ENCODE results near the gene CD6. TPM values are rescaled to one million over a fixed set of nuclear protein-coding genes. Genes with fewer than 3 reads are reported as not detected.

CD6 gene
- total RNA-seq, 1 donor from 2014 or later, result 12.0 TPM

GRCh38 chr11:60977224-60977623, 5.7 kb downstream of the CD6 start:
- H3K4me1 Mint-ChIP-seq, result peaks cover 20% of the 10 kb centered on the region
- no peak for ATAC-seq (ENCODE audit: low read depth)

GRCh38 chr11:60977836-60978235, 6.4 kb downstream of the CD6 start:
- no peaks in the 10 kb centered on the region for H3K27me3 Mint-ChIP-seq
- no peak overlapping the region for H3K4me3 Mint-ChIP-seq
- POLR2A ChIA-PET, result interaction anchor here (0.6 kb wide), 1 partner anchor 87 kb away, joined by 4 read pairs; no protein-coding TSS in a partner anchor
- DNase-seq, result no peak
- CTCF ChIA-PET, result interaction anchor here (0.8 to 0.9 kb wide), 2 partner anchors 9 to 62 kb away, joined by 3 read pairs; no protein-coding TSS in a partner anchor
- no peaks in the 10 kb centered on the region for H3K36me3 Mint-ChIP-seq (ENCODE audit: low read depth)
- H3K9me3 Mint-ChIP-seq, result no peaks in the 10 kb centered on the region
- H3K4me1 Mint-ChIP-seq, result peaks cover 15% of the 10 kb centered on the region
- ATAC-seq (ENCODE audit: low read depth), result no peak
- TF ChIP-seq CTCF (IDR thresholded peaks at IDR 0.05), result no peak
- no peak overlapping the region for H3K27ac Mint-ChIP-seq
- intact Hi-C loops (cut with micrococcal nuclease), result no loop called here

More at GRCh38 chr11:60977224-60977623, 5.7 kb downstream of the CD6 start:
- H3K27ac Mint-ChIP-seq, result no peak overlapping the region
- TF ChIP-seq CTCF (IDR thresholded peaks at IDR 0.05), result no peak
- no peak for DNase-seq
- H3K36me3 Mint-ChIP-seq (ENCODE audit: low read depth), result no peaks in the 10 kb centered on the region
- ChIA-PET POLR2A (interaction anchor here (0.6 kb wide), 1 partner anchor 88 kb away, joined by 4 read pairs; no protein-coding TSS in a partner anchor), CTCF (interaction anchor here (0.8 to 0.9 kb wide), 2 partner anchors 9 to 62 kb away, joined by 3 read pairs; no protein-coding TSS in a partner anchor)
- H3K27me3 Mint-ChIP-seq, result no peaks in the 10 kb centered on the region
- no peak overlapping the region for H3K4me3 Mint-ChIP-seq
- intact Hi-C loops (cut with micrococcal nuclease), result no loop called here
- no peaks in the 10 kb centered on the region for H3K9me3 Mint-ChIP-seq

- ATAC-seq (ENCODE audit: low read depth) (no peak), DNase-seq (no peak)
- TF ChIP-seq CTCF (IDR thresholded peaks at IDR 0.05), result no peak
- H3K36me3 Mint-ChIP-seq (ENCODE audit: low read depth), result no peaks in the 10 kb centered on the region
- ChIA-PET CTCF (no interaction called here), POLR2A (no interaction called here)
- intact Hi-C loops (cut with micrococcal nuclease), result no loop called here
- no peak overlapping the region for H3K27ac Mint-ChIP-seq
- H3K27me3 Mint-ChIP-seq, result no peaks in the 10 kb centered on the region
- peaks cover 18% of the 10 kb centered on the region for H3K4me1 Mint-ChIP-seq
- H3K9me3 Mint-ChIP-seq, result no peaks in the 10 kb centered on the region
- H3K4me3 Mint-ChIP-seq, result no peak overlapping the region
Measured at GRCh38 chr11:60978546-60979380, 7.3 kb downstream of the CD6 start.

- DNase-seq, result no peak
- H3K36me3 Mint-ChIP-seq (ENCODE audit: low read depth), result no peaks in the 10 kb centered on the region
- no peak overlapping the region for H3K27ac Mint-ChIP-seq
- H3K27me3 Mint-ChIP-seq, result no peaks in the 10 kb centered on the region
- no peak overlapping the region for H3K4me3 Mint-ChIP-seq
- CTCF ChIA-PET, result interaction anchor here (1.5 kb wide), 1 partner anchor 12 kb away, joined by 3 read pairs; no protein-coding TSS in a partner anchor
- POLR2A ChIA-PET, result no interaction called here
- no peak for ATAC-seq (ENCODE audit: low read depth)
- TF ChIP-seq CTCF (IDR thresholded peaks at IDR 0.05), result no peak
- H3K4me1 Mint-ChIP-seq, result peaks cover 40% of the 10 kb centered on the region
- intact Hi-C loops (cut with micrococcal nuclease), result no loop called here
- H3K9me3 Mint-ChIP-seq, result no peaks in the 10 kb centered on the region
Measured at GRCh38 chr11:60981515-60981914, 10.0 kb downstream of the CD6 start.

GRCh38 chr11:60982184-60982583, 10.7 kb downstream of the CD6 start:
- no peak for ATAC-seq (ENCODE audit: low read depth)
- H3K9me3 Mint-ChIP-seq, result no peaks in the 10 kb centered on the region
- H3K27me3 Mint-ChIP-seq, result no peaks in the 10 kb centered on the region
- ChIA-PET POLR2A (interaction anchor here (0.8 kb wide), 2 partner anchors 67 to 190 kb away, joined by 6 to 7 read pairs; no protein-coding TSS in a partner anchor), CTCF (interaction anchor here (1.5 kb wide), 1 partner anchor 13 kb away, joined by 3 read pairs; no protein-coding TSS in a partner anchor)
- H3K4me3 Mint-ChIP-seq, result no peak overlapping the region
- DNase-seq, result no peak
- no peaks in the 10 kb centered on the region for H3K36me3 Mint-ChIP-seq (ENCODE audit: low read depth)
- TF ChIP-seq CTCF (IDR thresholded peaks at IDR 0.05), result no peak
- no peak overlapping the region for H3K27ac Mint-ChIP-seq
- peaks cover 42% of the 10 kb centered on the region for H3K4me1 Mint-ChIP-seq
- intact Hi-C loops (cut with micrococcal nuclease), result no loop called here

Data from activated B cell treated with CpG ODN at 0.5 μM for 24 hours (primary cell).